ENCODE measurements around the gene PPP1R26. TPM values are rescaled to one million over a fixed set of nuclear protein-coding genes. Genes with fewer than 3 reads are reported as not detected.

The PPP1R26 gene
- total and polyA plus RNA-seq, 2 of the 8 experiments (the other 6 are each of a cell fraction or from before 2014, with no cell fraction given): 9.8 to 32.7 TPM

GRCh38 chr9:135461936-135462335 is 17.6 kb upstream of the PPP1R26 start:
- DNase-seq (ENCODE audit: low read depth in 1 of 2, low spot score in 2 of 2) (no peak), FAIRE-seq (no peak)
- no peak overlapping the region; the same call in 1 of the 2 replicates for H2BK15ac ChIP-seq (ENCODE audit: low read length)
- 88% methylated on average over 11 of the region's 11 CpGs; no CpG with 5 or more reads in 1 of the 2 experiments for WGBS, 2 experiments (ENCODE audit: extremely low coverage in 1 of 2, insufficient coverage in 1 of 2, insufficient read length in 1 of 2, insufficient replicate concordance in 2 of 2, low coverage in 1 of 2, low lambda C conversion rate in 2 of 2, missing lambda C conversion rate in 1 of 2)
- no peak overlapping the region for H2AK5ac ChIP-seq (ENCODE audit: low read depth, low read length)
- no peaks in the 10 kb centered on the region for H3K79me2 ChIP-seq (ENCODE audit: control insufficient read depth in 1 of 2, insufficient read depth in 2 of 2, low read length in 2 of 2)
- H4K91ac ChIP-seq (replicated peaks; ENCODE audit: insufficient read length, low read length): no peak overlapping the region
- no peak overlapping the region for H2AFZ ChIP-seq (ENCODE audit: low read length)
- no peaks in the 10 kb centered on the region for H3K27me3 ChIP-seq (replicated peaks in 1 of 4; ENCODE audit: control insufficient read depth in 3 of 4, extremely low read depth in 1 of 4, insufficient read depth in 3 of 4, low read length in 3 of 4)
- H4K20me1 ChIP-seq (replicated peaks in 1 of 2; ENCODE audit: control insufficient read depth in 1 of 2, insufficient read depth in 2 of 2, low read length in 2 of 2): no peaks in the 10 kb centered on the region
- no peak overlapping the region for H4K5ac ChIP-seq (ENCODE audit: insufficient read length, low read depth, low read length)
- H2BK12ac ChIP-seq (ENCODE audit: low read depth, low read length): no peak overlapping the region
- H3K27ac ChIP-seq (ENCODE audit: low read depth, low read length): no peak overlapping the region
- no peak overlapping the region for H3K4me2 ChIP-seq (ENCODE audit: insufficient read depth in 1 of 2, low read depth in 2 of 2, low read length in 2 of 2)
- H2BK120ac ChIP-seq (replicated peaks; ENCODE audit: low read depth, low read length): no peak overlapping the region
- ChIA-PET CTCF (ENCODE audit: partially characterized antibody) (no interaction called here), POLR2A (ENCODE audit: partially characterized antibody) (no interaction called here)
- no peaks in the 10 kb centered on the region for H3K9me3 ChIP-seq (ENCODE audit: insufficient read depth in 2 of 2, low read depth in 1 of 2, low read length in 1 of 2)
- H3K14ac ChIP-seq (ENCODE audit: insufficient read length): no peak overlapping the region
- peak overlapping the region; percentile 41; the same call in 1 of the 2 replicates for H4K8ac ChIP-seq (ENCODE audit: extremely low read depth, insufficient read depth, low read length)
- H3K4ac ChIP-seq (replicated peaks; ENCODE audit: insufficient read length, low read depth, low read length): no peak overlapping the region
- no peaks in the 10 kb centered on the region for H3K36me3 ChIP-seq (ENCODE audit: control insufficient read depth in 2 of 4, insufficient read depth in 4 of 4, low read length in 3 of 4)
- no peaks in the 10 kb centered on the region for H3K79me1 ChIP-seq (ENCODE audit: low read depth, low read length)
- no peak overlapping the region for H3K56ac ChIP-seq (replicated peaks; ENCODE audit: insufficient read length, low read depth, low read length)
- H3K23me2 ChIP-seq (ENCODE audit: low read depth, low read length): no peaks in the 10 kb centered on the region
- no peak overlapping the region for H3K23ac ChIP-seq (ENCODE audit: insufficient read length)
- no peaks in the 10 kb centered on the region for H3K4me1 ChIP-seq (replicated peaks in 1 of 4; ENCODE audit: control insufficient read depth in 3 of 4, insufficient read depth in 4 of 4, low read length in 3 of 4)
- no peak overlapping the region for H3K18ac ChIP-seq (ENCODE audit: extremely low read depth, low read length)
- no peak overlapping the region for H3K9ac ChIP-seq (replicated peaks in 1 of 4; ENCODE audit: extremely low read depth in 1 of 4, low read depth in 3 of 4, low read length in 3 of 4)
- no peak overlapping the region for H2BK20ac ChIP-seq (ENCODE audit: low read length)
- no peak overlapping the region for H3K4me3 ChIP-seq (ENCODE audit: extremely low read depth in 1 of 4, insufficient read depth in 2 of 4, low read depth in 3 of 4, low read length in 4 of 4)
- no peak overlapping the region for H2BK5ac ChIP-seq (ENCODE audit: low read depth, low read length)
- TF ChIP-seq EP300 (IDR thresholded peaks at IDR 0.05; ENCODE audit: borderline replicate concordance in 1 of 2, low read depth in 2 of 2, low read length in 2 of 2): no peak
- no peak for TF ChIP-seq CTCF (IDR thresholded peaks at IDR 0.05; ENCODE audit: control extremely low read depth in 1 of 3, insufficient read depth in 1 of 3, low read depth in 1 of 3, low read length in 3 of 3)
- TF ChIP-seq CREB1 (IDR thresholded peaks at IDR 0.05): no peak
- no peak for TF ChIP-seq POU5F1 (IDR thresholded peaks at IDR 0.05; ENCODE audit: low read depth, low read length)
- no peak for TF ChIP-seq ATF3 (IDR thresholded peaks at IDR 0.05; ENCODE audit: insufficient read depth, low read depth, low read length)
- TF ChIP-seq JUN (IDR thresholded peaks at IDR 0.05; ENCODE audit: low read depth, low read length): no peak
- TF ChIP-seq RFX5 (IDR thresholded peaks at IDR 0.05; ENCODE audit: borderline replicate concordance, low read depth, low read length): no peak
- no peak for TF ChIP-seq BACH1 (IDR thresholded peaks at IDR 0.05; ENCODE audit: low read length)
- no peak for TF ChIP-seq ATF2 (IDR thresholded peaks at IDR 0.05; ENCODE audit: low read length)
- no peak for TF ChIP-seq CBX5 (IDR thresholded peaks at IDR 0.05; ENCODE audit: low read depth, low read length)
